Esophagus squamous epithelium (tissue), 5 donors: ENCODE measurements around the gene TTC8. TPM values are rescaled to one million over a fixed set of nuclear protein-coding genes. Genes with fewer than 3 reads are reported as not detected.

Experiments
- DNase-seq: peaks from one replicate; lab custom pipeline; 2025; lab: John Stamatoyannopoulos, UW
- H3K27ac ChIP-seq, 4 donors: fragments of 200-600 bp; sonication (generic); one replicate each; pipeline ENCODE4 v1.5.1; 2016 to 2019; ENCODE audit warnings: mild to moderate bottlenecking in 1 of 4
- H3K27me3 ChIP-seq, 4 donors: fragments of 200-600 bp; sonication (generic); 1 replicate in 3 of 4; 2 replicates in 1 of 4; pipeline versions ENCODE4 v1.5.1 to v1.6.0; 2017 to 2021; ENCODE audit warnings: antibody characterized with exemption in 1 of 4
- H3K36me3 ChIP-seq, 3 donors: fragments of 200-600 bp; sonication (generic); one replicate each; pipeline ENCODE4 v1.5.1; 2016 to 2019
- H3K4me1 ChIP-seq, 3 donors: fragments of 200-600 bp; sonication (generic); one replicate each; pipeline ENCODE4 v1.5.1; 2017 to 2019
- H3K4me3 ChIP-seq, 4 donors: fragments of 200-600 bp; sonication (generic); 1 replicate in 3 of 4; 2 replicates in 1 of 4; pipeline ENCODE4 v1.5.1; 2016 to 2019; ENCODE audit warnings: mild to moderate bottlenecking in 2 of 4, moderate library complexity in 1 of 4
- H3K9me3 ChIP-seq, 3 donors: fragments of 200-600 bp; sonication (generic); one replicate each; pipeline ENCODE4 v1.5.1; 2016 to 2019
- POLR2A ChIP-seq, 4 donors: fragments of 450-650 bp; IDR thresholded peaks; one replicate each; pipeline ENCODE4 v1.6.1; 2017; ENCODE audit warnings: antibody characterized with exemption in 4 of 4, mild to moderate bottlenecking in 4 of 4, moderate library complexity in 3 of 4
- WGBS, 2 donors: methylation state at CpG; one replicate each; pipeline ENCODE4 v1.1.5; 2018; 5-methylcytosine and 5-hydroxymethylcytosine counted together
- intact Hi-C: fragments of 100-400 bp; cut with DNase I; formaldehyde crosslinking; loops from one replicate; pipeline ENCODE4 v1.15.0; 2022
- total RNA-seq, 4 donors: library from RNA; depleted of rRNA; stranded (reverse); fragments of >200 nt; gene quantifications; one replicate each; pipeline ENCODE4 v1.1.0, GENCODE V29; 2016
- TF ChIP-seq, protein P1 (sequence below), 6 experiments: fragments of 450-650 bp in 4 of 6; fragments of 200-600 bp in 2 of 6; sonication (generic) in 2 of 6; IDR thresholded peaks; one replicate each; pipeline ENCODE4 v1.5.1; 2016 to 2019; ENCODE audit warnings: antibody characterized with exemption in 6 of 6, mild to moderate bottlenecking in 4 of 6, moderate library complexity in 4 of 6
- donor health status: DM: yes; HTN: yes; CAD: no.

TTC8 gene
- total RNA-seq, 4 donors from 2014 or later, result 13.0 to 17.2 (median 15.8) TPM

DNA sequence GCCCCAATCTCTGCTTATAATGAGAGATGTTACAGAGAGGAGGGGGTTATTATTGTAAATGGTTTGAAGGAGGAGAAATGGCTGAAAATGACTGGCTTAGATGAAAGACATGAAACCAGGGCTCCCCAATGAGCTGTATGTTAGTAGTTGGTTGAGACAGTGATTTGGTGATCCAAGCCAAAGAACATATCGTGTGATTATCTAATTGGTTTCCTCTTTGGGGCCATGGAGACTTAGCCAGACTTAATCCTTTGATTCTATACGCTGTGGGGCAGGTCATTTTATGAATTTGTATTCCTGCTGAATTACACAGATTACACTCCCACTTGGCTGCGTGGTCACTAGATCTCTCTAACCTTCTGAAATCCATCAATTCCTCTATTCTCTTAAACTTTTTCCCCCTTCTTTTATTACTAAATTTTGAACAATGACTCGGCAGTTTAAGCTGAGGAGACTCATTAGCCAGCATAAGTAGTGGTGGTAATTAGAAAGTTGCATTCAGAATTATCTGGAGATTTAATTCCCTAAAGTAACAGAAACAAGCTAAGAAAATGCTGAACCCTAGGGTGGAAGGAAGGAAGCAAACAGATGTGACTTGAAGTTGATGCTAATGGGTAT lies 5.3 kb downstream of the TTC8 start:
- no peak for DNase-seq
- Histone ChIP-seq H3K27ac (peak overlapping the region in 1 of 4 donors; percentile 3), H3K9me3 (no peaks in the 10 kb centered on the region), H3K36me3 (no peaks in the 10 kb centered on the region), H3K4me1 (peaks cover 7 to 45% (median 13%) of the 10 kb centered on the region in 3 donors), H3K4me3 (no peak overlapping the region), H3K27me3 (no peaks in the 10 kb centered on the region)
- intact Hi-C loops, result no loop called here
- no peak for TF ChIP-seq POLR2A (IDR thresholded peaks at IDR 0.05)
- TF ChIP-seq, protein P1, sequence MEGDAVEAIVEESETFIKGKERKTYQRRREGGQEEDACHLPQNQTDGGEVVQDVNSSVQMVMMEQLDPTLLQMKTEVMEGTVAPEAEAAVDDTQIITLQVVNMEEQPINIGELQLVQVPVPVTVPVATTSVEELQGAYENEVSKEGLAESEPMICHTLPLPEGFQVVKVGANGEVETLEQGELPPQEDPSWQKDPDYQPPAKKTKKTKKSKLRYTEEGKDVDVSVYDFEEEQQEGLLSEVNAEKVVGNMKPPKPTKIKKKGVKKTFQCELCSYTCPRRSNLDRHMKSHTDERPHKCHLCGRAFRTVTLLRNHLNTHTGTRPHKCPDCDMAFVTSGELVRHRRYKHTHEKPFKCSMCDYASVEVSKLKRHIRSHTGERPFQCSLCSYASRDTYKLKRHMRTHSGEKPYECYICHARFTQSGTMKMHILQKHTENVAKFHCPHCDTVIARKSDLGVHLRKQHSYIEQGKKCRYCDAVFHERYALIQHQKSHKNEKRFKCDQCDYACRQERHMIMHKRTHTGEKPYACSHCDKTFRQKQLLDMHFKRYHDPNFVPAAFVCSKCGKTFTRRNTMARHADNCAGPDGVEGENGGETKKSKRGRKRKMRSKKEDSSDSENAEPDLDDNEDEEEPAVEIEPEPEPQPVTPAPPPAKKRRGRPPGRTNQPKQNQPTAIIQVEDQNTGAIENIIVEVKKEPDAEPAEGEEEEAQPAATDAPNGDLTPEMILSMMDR (IDR thresholded peaks at IDR 0.05), result no peak
- WGBS, 2 donors, result 64 to 78% methylated on average over 4 of the region's 4 CpGs

DNA sequence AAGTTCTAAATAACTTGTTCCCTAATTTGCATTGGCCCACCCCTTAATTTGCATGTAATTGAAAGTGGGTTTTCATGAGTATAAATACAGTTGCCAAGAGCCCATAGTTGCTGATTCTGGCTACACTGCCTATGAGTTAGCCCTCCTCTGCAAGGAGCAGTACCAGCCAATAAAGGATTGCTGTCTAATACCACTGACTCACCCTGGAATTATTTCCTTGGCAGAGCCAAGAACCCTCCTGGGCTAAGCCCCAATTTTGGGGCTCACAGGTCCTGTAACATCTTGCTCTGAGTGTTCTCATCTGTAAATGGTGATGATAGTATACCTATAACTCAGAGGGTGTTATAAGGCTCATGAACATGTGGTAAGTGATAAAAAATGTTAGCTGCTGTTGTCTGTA lies 6.8 kb downstream of the TTC8 start:
- TF ChIP-seq, protein P1 (IDR thresholded peaks at IDR 0.05), result no peak
- TF ChIP-seq POLR2A (IDR thresholded peaks at IDR 0.05), result no peak
- intact Hi-C loops, result no loop called here
- no peaks in the 10 kb centered on the region for H3K27me3 ChIP-seq
- H3K4me3 ChIP-seq, result no peak overlapping the region
- no peaks in the 10 kb centered on the region for H3K36me3 ChIP-seq
- peak overlapping the region in 2 of 4 donors; percentile 27 to 33 for H3K27ac ChIP-seq
- H3K9me3 ChIP-seq, result no peaks in the 10 kb centered on the region
- peaks cover 0 to 48% (median 12%) of the 10 kb centered on the region in 3 donors for H3K4me1 ChIP-seq
- no peak for DNase-seq

DNA sequence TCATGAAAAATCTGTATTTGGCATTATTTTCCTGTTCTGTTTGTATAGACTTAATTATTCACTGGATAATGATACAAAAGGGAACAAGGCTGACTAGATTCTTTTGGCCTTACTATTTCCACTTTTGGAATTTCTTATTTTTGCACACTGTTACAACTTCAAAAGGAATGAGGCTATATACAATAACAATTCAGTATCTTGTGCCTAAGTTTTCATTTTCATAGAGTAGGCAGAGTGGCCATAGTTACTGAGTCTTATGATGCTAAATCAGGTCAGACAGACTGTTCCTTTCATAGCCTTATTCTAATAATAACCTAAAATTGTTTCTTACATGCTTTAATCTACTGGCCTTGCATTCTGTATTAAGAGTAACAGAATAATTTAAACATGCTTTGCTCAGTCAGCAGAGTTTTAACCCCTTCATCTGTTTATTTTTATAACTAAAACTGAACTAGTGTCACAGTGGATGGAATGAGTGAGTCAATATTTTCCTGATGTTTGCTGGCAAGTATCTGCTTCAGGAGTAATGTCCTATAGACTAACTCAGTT lies 10.5 kb downstream of the TTC8 start:
- no peaks in the 10 kb centered on the region for H3K36me3 ChIP-seq
- DNase-seq, result no peak
- no peaks in the 10 kb centered on the region for H3K27me3 ChIP-seq
- H3K9me3 ChIP-seq, result no peaks in the 10 kb centered on the region
- TF ChIP-seq POLR2A (IDR thresholded peaks at IDR 0.05), result no peak
- TF ChIP-seq, protein P1 (IDR thresholded peaks at IDR 0.05), result no peak
- peak overlapping the region in 2 of 4 donors; percentile 11 to 58 for H3K27ac ChIP-seq
- peaks cover 0 to 40% (median 12%) of the 10 kb centered on the region in 3 donors for H3K4me1 ChIP-seq
- H3K4me3 ChIP-seq, result no peak overlapping the region
- intact Hi-C loops, result no loop called here

DNA sequence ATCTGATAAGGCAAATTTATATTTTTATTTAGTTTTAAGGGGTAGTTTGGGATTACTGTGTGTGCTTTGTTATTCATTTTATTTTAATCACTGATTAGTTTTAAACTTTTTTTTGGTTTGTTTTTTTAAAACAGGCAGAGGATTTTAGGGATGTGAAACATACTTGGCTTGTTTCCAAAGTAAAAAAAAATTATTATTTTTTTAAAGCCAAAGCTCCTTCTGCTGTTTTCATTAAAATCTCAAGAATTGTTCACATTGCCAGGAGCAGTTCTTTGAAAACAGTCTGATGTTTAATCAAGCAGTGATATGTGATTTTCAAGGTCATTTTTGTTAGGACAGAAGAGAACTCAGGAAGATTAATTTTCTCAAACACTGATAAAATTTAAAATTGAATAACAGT lies 11.2 kb downstream of the TTC8 start:
- intact Hi-C loops, result no loop called here
- TF ChIP-seq, protein P1 (IDR thresholded peaks at IDR 0.05), result no peak
- no peak for TF ChIP-seq POLR2A (IDR thresholded peaks at IDR 0.05)
- peaks cover 0 to under 1% (median 0%) of the 10 kb centered on the region in 3 donors for H3K36me3 ChIP-seq
- no peak overlapping the region for H3K4me3 ChIP-seq
- peak overlapping the region in 2 of 4 donors; percentile 11 to 58 for H3K27ac ChIP-seq
- H3K27me3 ChIP-seq, result no peaks in the 10 kb centered on the region
- no peaks in the 10 kb centered on the region for H3K9me3 ChIP-seq
- H3K4me1 ChIP-seq, result peaks cover 0 to 38% (median 12%) of the 10 kb centered on the region in 3 donors
- DNase-seq, result no peak

DNA sequence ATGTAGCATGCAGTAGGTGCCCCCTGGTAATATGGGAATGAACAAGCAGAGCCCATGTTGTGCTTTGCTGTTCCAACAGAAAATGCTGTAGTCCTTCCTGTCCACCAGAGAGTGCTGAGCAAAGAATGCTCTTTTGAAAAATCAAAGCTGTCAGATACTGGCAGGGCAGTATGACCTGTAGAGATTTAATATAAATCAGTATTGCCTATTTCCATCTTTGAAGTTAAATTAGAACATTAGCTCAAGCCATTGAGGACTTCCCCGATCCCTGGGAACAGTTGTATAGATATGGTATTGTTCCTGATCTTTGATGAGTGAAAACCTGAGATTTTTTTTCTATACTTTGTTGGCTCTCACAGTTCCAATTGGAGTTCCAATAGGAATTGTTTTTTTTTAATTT lies 13.0 kb downstream of the TTC8 start:
- intact Hi-C loops, result no loop called here

More for the DNA sequence above, 13.0 kb downstream of the TTC8 start:
- no peak overlapping the region for H3K27ac ChIP-seq
- WGBS, 2 donors, result 94 to 95% methylated on average over 1 of the region's 1 CpG
- DNase-seq, result no peak
- H3K4me1 ChIP-seq, result peaks cover 0 to 22% (median 4%) of the 10 kb centered on the region in 3 donors
- TF ChIP-seq POLR2A (IDR thresholded peaks at IDR 0.05), result no peak
- TF ChIP-seq, protein P1 (IDR thresholded peaks at IDR 0.05), result no peak
- peaks cover 0 to 8% (median 0%) of the 10 kb centered on the region in 3 donors for H3K36me3 ChIP-seq
- no peak overlapping the region for H3K4me3 ChIP-seq
- H3K27me3 ChIP-seq, result no peaks in the 10 kb centered on the region
- no peaks in the 10 kb centered on the region for H3K9me3 ChIP-seq
